Adipocyte (in vitro differentiated cells): ENCODE data around the gene CEP131.

Experiments used
- DNase-seq: peaks from one replicate; pipeline ENCODE4 v3.0.0-alpha.2; 2015; ENCODE audit warnings: low read depth
- H3K27me3 ChIP-seq: replicated peaks from 2 replicates; pipeline ENCODE4 v1.7.0; 2013; ENCODE audit warnings: mild to moderate bottlenecking, low read length, moderate library complexity; ENCODE audit not compliant: control insufficient read depth, insufficient read depth
- H3K36me3 ChIP-seq: 2 replicates; pipeline ENCODE4 v1.7.0; 2013; ENCODE audit warnings: low read length, mild to moderate bottlenecking, moderate library complexity; ENCODE audit not compliant: control insufficient read depth, insufficient read depth, severe bottlenecking
- H3K4me1 ChIP-seq: 2 replicates; pipeline ENCODE4 v1.7.0; 2013; ENCODE audit warnings: mild to moderate bottlenecking, low read length, moderate library complexity; ENCODE audit not compliant: control insufficient read depth, insufficient read depth
- H3K4me3 ChIP-seq: 2 replicates; pipeline ENCODE4 v1.7.0; 2013; ENCODE audit warnings: mild to moderate bottlenecking, low read length, moderate library complexity
- H3K9ac ChIP-seq: 2 replicates; pipeline ENCODE4 v1.7.0; 2013; ENCODE audit warnings: mild to moderate bottlenecking, low read length, moderate library complexity
- H3K9me3 ChIP-seq: 2 replicates; pipeline ENCODE4 v1.7.0; 2013; ENCODE audit warnings: mild to moderate bottlenecking, low read length, moderate library complexity; ENCODE audit not compliant: control insufficient read depth

CEP131 gene

GRCh38 chr17:81179861-81180260, 42.9 kb downstream of the CEP131 start:
- Histone ChIP-seq H3K36me3 (no peaks in the 10 kb centered on the region), H3K4me3 (no peak overlapping the region), H3K9ac (no peak overlapping the region), H3K27me3 (peaks cover 16% of the 10 kb centered on the region), H3K9me3 (peaks cover 10% of the 10 kb centered on the region), H3K4me1 (no peaks in the 10 kb centered on the region)
- DNase-seq = no peak

DNA sequence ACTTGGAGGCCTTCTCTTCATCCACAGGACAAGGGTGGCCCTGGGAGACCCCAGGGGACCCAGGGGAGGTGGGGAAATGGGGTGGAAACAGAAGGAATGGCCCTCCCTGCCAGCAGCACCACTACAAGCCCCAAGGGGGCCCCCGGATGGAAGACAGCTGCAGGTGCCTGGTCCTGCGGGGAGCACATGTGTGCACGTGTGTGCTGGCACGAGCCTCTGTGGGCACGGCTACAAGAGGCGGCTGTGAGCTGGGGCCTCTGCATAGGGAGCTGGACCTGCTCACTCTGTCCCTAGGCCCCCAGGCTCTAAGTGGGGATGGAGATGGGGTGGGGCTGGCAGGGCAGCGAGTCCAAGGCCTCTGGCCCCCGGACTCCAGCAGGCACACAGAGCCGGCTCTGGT, 43.5 kb downstream of the CEP131 start:
- Histone ChIP-seq H3K36me3 (no peaks in the 10 kb centered on the region), H3K27me3 (peaks cover 16% of the 10 kb centered on the region), H3K9ac (no peak overlapping the region), H3K9me3 (peaks cover 10% of the 10 kb centered on the region), H3K4me1 (no peaks in the 10 kb centered on the region), H3K4me3 (no peak overlapping the region)
- no peak for DNase-seq

DNA sequence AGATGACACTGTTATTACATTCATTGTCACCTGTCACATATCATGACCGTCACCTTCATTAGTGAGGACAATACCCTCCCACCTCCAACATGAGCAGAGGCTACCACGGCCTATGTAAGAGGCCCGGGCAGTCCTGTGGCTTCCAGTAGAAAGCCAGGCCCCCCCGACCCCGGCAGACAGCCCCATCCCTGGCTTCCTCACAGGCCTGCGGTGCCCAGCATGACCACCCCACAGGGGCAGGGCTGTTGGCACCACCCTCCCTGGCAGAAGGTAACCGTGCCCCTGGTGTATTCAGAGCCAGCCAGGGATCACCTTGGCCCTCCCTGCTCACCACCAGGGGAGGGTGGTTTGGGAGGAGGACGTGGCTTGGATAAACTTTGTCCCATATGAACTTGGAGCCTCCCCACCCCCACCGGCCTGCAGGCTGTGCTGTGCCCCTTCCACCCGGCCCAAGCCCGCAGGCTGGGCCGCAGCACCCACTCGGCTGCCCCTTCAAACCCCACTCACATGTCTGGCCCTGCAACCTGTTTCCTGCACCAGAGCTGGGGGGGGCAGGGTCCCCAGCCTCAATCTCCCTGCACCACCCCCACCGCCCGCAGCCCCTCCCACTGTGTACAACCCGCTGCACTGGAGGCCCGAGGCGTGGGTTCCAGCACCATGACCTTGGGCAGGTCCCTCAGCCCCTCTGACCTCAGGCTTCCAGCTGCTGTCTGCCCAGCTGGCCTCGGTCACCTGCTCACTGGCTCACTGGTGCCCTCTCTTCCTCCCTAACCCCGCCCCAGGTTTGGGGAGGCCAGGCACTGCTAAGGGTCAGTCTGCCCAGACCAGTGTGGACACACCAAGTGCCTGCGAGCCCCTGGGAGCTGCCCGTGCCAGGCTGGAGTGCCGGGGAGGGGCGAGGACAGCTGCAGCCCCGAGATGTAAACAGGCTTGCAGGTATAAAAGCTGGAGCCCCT, 44.4 kb downstream of the CEP131 start:
- peaks cover 10% of the 10 kb centered on the region for H3K9me3 ChIP-seq

GRCh38 chr17:81176666-81177065, 46.1 kb downstream of the CEP131 start:
- DNase-seq = no peak
- Histone ChIP-seq H3K4me1 (peaks cover 5% of the 10 kb centered on the region), H3K9me3 (peaks cover 10% of the 10 kb centered on the region), H3K36me3 (no peaks in the 10 kb centered on the region), H3K4me3 (no peak overlapping the region), H3K27me3 (peaks cover 12% of the 10 kb centered on the region), H3K9ac (no peak overlapping the region)

More for the DNA sequence above, 44.4 kb downstream of the CEP131 start:
- H3K4me3 ChIP-seq = no peak overlapping the region
- no peak overlapping the region for H3K9ac ChIP-seq
- H3K36me3 ChIP-seq = no peaks in the 10 kb centered on the region
- peaks cover 13% of the 10 kb centered on the region for H3K27me3 ChIP-seq
- no peaks in the 10 kb centered on the region for H3K4me1 ChIP-seq
- DNase-seq = no peak

DNA sequence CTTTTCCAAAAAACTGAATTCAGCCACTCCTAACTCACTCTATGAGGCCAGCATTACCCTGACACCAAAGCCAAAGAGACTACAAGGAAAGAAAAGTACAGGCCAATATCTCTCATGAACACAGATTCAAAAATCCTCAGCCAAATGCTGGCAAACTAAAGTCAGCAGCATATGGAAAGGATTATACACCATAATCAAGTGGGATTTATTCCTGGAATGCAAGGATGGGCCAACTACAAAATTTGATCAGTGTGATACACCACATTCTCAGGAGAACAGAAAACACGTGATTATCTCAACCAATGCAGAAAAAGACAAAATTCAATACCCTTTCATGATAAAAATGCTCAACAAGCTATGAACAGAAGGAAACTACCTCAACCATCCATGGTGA, 49.0 kb downstream of the CEP131 start:
- DNase-seq = peak; percentile 74
- Histone ChIP-seq H3K9ac (no peak overlapping the region), H3K9me3 (peaks cover 10% of the 10 kb centered on the region), H3K36me3 (no peaks in the 10 kb centered on the region), H3K4me3 (no peak overlapping the region), H3K27me3 (peaks cover 4% of the 10 kb centered on the region), H3K4me1 (peaks cover 5% of the 10 kb centered on the region)

DNA sequence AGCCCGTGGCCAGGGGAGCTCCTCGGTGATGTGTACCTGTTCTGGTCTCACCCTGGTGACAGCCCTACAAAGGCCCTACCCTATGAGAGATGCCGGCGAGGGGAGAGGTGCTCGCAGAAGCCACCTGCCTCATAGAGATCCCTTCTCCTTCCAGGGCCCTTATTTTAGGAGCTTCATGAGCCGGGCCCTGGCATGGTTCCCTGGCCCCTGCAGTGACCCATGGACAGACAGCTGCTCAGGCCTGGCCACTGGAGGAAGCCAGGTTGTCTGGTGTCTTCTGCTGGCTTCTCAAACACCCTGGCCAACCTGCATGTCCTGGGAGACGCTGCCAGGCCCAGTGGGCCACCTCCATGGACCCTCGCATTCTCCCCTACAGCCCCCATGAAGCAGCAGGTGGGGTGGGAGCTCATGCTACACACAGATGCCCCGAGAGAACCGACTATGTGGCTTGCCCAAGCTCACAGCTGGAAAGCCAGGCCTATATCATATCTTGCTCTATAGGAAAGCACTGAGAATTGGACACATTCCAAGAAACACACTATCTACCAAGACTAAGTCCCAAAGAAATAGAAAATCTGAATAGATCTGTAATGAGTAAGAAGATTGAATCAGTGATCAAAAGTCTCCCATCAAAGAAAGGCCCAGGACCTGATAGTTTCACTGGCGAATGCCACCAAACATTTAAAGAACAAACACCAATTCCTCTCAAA, 49.6 kb downstream of the CEP131 start:
- H3K36me3 ChIP-seq = no peaks in the 10 kb centered on the region
- DNase-seq = peak; percentile 25
- peaks cover 8% of the 10 kb centered on the region for H3K27me3 ChIP-seq
- H3K4me3 ChIP-seq = no peak overlapping the region
- peaks cover 5% of the 10 kb centered on the region for H3K4me1 ChIP-seq
- no peak overlapping the region for H3K9ac ChIP-seq
- H3K9me3 ChIP-seq = peaks cover 10% of the 10 kb centered on the region

- Histone ChIP-seq H3K27me3 (peaks cover 16% of the 10 kb centered on the region), H3K4me1 (peaks cover 5% of the 10 kb centered on the region), H3K36me3 (no peaks in the 10 kb centered on the region), H3K4me3 (no peak overlapping the region), H3K9me3 (peaks cover 10% of the 10 kb centered on the region), H3K9ac (no peak overlapping the region)
- DNase-seq = no peak
Observed at GRCh38 chr17:81171941-81172340, 50.8 kb downstream of the CEP131 start.

DNA sequence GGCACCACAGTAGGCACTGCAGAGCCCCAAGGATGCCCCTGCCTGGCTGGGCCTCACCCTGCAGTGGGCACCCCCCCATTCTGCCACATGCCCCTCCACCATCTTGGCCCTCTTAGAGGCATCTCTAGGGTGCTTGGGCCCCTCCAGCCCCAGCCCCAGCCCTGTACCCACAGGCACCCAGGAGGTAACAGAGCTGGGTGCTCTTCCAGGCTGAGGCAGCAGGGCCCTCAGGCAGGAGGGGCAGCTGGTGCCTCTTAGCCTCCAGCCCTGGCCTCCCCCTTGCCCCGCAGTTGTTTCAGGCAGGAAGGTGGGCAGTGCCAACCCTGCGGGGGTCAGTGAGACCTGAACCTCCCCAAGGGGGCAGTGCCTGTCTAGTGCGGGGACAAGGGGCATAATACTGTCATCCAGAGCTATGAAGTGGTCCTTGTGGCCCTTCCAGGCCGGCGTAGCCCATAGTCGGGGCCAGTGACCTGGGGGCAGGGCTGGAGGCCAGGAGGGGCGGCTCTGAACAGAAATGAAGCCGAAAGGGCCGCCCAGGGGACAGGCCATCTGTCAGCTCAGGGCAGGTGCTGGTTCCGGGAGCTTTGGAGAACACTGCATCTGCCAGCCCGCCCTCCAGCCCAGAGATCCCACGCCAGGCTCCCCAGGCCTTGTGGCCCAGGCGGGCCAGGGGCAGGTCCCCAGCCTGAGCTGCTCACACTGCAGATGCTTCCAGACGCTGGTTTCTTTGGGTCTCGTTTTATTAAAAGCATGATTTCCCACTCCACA, 51.9 kb downstream of the CEP131 start:
- no peak overlapping the region for H3K9ac ChIP-seq
- peaks cover 5% of the 10 kb centered on the region for H3K4me1 ChIP-seq
- no peak for DNase-seq
- no peaks in the 10 kb centered on the region for H3K36me3 ChIP-seq
- peaks cover 22% of the 10 kb centered on the region for H3K27me3 ChIP-seq
- H3K4me3 ChIP-seq = no peak overlapping the region
- H3K9me3 ChIP-seq = peaks cover 10% of the 10 kb centered on the region

DNA sequence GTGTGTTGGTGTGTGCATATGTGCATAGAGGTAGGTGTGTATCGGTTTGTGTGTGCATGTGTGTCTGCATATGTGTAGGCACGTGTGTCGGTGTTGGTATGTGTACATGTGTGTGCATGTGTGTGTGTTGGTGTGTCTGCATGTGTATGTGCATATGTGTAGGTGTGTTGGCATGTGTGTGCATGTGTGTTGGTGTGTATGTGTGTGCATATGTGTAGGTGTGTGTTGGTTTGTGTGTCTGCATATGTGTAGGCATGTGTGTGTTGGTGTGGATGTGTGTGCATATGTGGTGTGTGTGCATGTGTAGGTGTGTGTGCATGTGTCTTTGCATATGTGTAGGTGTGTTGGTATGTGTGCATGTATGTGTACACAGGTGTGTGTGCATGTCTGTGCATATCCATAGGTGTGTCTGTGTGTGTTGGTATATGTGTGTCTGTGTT, 52.9 kb downstream of the CEP131 start:
- Histone ChIP-seq H3K4me1 (peaks cover 5% of the 10 kb centered on the region), H3K4me3 (no peak overlapping the region), H3K9me3 (no peaks in the 10 kb centered on the region), H3K27me3 (peaks cover 30% of the 10 kb centered on the region), H3K36me3 (no peaks in the 10 kb centered on the region), H3K9ac (no peak overlapping the region)
- no peak for DNase-seq

DNA sequence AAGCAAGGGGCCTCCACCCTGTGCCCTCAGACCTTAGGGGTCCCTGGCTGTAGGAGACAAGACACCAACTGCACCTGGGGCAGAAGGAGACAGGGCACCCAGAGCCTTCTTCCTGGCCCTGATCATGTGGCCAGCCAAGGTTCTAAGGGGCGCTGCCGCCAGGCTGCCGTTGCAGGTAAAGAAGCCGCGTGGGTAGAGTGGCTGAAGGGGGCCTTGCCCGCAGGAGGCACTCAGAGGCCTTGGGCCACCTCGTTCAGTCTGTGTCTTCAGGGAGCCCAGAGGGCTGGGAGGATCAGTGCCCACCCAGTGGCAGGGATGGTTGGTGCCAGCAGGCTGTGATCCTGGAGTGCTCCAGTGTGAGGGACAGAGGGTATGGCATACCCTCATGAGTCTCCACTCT, 55.1 kb downstream of the CEP131 start:
- no peaks in the 10 kb centered on the region for H3K9me3 ChIP-seq
- H3K4me3 ChIP-seq = no peak overlapping the region
- H3K27me3 ChIP-seq = peaks cover 49% of the 10 kb centered on the region
- no peaks in the 10 kb centered on the region for H3K36me3 ChIP-seq
- H3K9ac ChIP-seq = no peak overlapping the region
- no peak for DNase-seq
- peaks cover 5% of the 10 kb centered on the region for H3K4me1 ChIP-seq

DNA sequence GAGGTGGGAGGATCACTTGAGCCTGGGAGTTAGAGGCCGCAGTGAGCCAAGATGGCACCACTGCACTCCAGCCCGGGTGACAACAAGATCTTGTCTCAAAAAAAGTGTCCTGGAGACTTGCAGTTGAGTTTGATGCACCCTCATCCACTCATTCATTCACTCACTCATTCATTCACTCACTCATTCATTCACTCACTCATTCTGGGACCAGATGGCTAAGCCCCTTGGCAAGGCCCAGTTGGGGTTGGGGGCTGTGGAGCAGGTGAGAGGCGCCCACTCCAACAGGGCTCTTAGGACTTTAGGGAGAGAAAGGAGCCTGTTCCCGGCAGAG, 55.6 kb downstream of the CEP131 start:
- Histone ChIP-seq H3K9ac (no peak overlapping the region), H3K4me3 (no peak overlapping the region), H3K27me3 (peaks cover 52% of the 10 kb centered on the region), H3K36me3 (no peaks in the 10 kb centered on the region), H3K4me1 (peaks cover 5% of the 10 kb centered on the region), H3K9me3 (no peaks in the 10 kb centered on the region)
- DNase-seq = no peak
